VCaP (cell line): Measurements from ENCODE around the gene PCK2.

ENCODE experiments used
- H3K27ac ChIP-seq: fragments of 450-650 bp; 2 replicates; pipeline ENCODE4 v1.5.1; 2017
- TF ChIP-seq, protein P1 (sequence below): fragments of 450-650 bp; conservative IDR thresholded peaks from 2 replicates; pipeline ENCODE4 v1.5.1; 2017; ENCODE audit warnings: mild to moderate bottlenecking, moderate library complexity

The PCK2 gene

DNA sequence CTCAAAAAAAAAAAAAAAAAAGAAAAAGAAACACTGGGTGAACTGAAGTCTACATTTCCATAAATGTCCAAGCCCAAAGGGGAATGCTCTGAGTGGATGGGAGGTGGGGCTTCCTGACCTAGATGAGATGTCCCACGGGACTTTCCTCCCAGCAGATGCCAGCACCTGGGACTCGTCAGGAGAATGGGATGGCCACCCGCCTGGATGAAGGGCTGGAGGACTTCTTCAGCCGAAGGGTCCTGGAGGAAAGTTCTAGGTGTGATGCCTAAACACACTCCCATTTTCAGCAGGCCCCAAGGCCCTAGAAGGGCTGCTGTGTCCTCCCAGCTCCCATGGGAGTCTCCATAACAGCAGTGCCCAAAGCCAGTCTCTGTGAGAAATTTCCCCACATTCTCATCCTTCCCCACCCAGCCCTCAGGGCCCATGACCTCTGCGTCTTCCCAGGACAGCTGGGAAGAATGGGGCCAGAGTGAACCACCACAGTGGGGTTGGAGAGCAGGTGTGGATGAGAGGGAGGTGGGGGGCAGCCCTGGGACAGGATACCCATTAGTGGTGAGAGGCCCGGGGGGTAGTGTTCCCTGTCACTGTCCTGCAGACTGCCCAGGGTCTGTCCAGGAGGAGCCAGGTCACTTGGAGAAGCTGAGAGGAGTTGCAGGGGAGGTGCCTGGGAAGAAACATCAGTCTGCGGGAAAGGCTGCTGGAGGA, 29.9 kb upstream of the PCK2 start:
- TF ChIP-seq, protein P1, sequence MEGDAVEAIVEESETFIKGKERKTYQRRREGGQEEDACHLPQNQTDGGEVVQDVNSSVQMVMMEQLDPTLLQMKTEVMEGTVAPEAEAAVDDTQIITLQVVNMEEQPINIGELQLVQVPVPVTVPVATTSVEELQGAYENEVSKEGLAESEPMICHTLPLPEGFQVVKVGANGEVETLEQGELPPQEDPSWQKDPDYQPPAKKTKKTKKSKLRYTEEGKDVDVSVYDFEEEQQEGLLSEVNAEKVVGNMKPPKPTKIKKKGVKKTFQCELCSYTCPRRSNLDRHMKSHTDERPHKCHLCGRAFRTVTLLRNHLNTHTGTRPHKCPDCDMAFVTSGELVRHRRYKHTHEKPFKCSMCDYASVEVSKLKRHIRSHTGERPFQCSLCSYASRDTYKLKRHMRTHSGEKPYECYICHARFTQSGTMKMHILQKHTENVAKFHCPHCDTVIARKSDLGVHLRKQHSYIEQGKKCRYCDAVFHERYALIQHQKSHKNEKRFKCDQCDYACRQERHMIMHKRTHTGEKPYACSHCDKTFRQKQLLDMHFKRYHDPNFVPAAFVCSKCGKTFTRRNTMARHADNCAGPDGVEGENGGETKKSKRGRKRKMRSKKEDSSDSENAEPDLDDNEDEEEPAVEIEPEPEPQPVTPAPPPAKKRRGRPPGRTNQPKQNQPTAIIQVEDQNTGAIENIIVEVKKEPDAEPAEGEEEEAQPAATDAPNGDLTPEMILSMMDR, result no peak

GRCh38 chr14:24064856-24065255, 29.3 kb upstream of the PCK2 start:
- TF ChIP-seq, protein P1, result no peak
- no peak overlapping the region for H3K27ac ChIP-seq

More for the DNA sequence above, 29.9 kb upstream of the PCK2 start:
- no peak overlapping the region for H3K27ac ChIP-seq

DNA sequence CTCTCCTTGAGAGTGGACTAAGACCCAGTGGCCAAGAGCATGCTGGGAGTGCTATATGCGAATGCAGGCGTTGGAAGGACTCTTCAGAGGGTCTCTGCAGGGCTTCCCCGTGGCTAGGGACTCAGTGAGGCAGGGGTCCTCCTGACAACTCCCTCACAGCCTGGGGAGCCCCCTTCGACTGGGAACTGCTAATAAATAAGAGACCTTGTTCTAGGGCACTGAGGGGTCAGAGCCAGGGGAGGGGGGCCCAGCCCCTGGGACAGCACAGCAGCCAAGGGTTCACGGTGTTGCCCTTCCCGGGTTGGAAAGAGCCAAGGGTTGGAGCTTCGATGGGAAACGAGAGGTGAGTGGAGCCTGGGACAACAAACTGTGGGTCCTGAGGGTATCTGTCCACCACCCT, 28.7 kb upstream of the PCK2 start:
- H3K27ac ChIP-seq, result no peak overlapping the region
- TF ChIP-seq, protein P1, result no peak

DNA sequence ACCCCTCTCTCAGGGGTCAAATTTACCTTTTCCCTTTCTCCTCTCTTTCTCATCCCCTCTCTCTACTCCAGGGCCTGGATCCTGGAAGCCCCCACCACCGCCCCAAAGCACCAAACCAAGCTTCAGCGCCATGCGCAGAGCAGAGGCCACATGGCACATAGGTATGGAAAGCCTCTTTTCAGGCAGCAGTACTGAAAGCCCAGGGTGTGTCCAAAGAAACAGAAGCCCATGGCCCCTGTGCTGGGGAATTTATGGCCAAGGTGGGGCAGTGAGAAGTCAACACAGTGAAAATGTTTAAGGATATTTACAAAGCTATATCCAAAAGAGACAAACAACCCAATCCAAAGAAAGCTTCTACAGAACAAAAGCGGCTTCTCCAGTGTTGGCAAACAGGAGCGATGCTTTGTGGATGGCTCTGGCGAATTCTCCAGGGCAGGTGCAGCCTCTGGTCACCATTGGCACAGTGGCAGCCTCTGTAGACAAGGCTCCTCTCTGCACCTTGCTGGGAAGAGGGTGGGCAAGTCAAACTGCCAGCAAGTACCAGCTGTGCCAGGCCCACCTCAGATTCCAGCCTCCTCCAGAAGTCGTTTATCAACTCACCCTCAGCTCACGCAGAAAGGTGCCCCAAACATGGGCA, 27.5 kb upstream of the PCK2 start:
- TF ChIP-seq, protein P1, result no peak

DNA sequence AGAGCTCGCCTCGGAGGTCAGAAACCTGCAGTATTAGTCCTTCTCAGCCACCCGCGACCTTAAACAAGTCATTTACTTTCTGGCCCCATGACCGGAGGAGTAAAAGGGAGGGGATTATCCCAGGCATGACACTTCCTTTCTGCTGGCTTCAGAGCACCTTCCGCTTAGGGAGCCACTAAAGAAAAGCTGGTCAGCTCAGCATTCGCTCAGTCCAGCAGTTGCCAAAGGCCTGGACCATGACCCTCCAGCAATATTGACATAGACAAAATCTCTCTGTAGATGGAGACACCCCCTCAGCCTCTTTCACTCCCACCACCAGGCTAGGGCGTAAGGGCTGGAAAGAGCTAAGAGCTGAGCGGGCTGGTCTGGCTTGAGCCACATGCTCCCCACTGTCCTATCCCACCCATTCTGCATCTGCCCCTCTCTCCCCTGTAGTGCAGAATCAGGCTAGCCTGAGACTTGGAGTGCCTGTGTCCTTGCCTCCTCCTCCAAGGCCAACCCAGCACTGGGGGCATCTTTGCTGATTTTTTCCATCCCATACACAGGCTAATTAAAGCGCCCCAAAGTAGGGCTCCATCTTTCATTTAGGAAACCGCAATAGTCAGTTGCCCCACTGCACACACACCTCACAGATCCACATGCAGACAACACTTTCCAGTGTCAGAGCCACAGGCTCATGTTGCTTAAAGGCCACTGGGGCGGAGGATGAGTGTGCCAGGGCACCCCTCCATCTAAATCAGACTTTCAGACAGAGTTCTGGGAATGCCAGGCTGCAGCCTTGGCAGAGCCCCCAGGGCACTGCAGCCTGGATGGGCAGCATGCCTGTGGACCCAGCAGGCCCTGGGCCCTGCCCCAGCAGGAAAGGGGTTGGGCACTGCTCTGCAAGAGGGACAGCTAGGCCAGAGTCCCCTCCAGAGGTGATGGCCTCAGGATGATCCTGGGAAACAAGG, 26.7 kb upstream of the PCK2 start:
- TF ChIP-seq, protein P1, result no peak
- no peak overlapping the region for H3K27ac ChIP-seq

More for the DNA sequence above, 27.5 kb upstream of the PCK2 start:
- H3K27ac ChIP-seq, result no peak overlapping the region

- TF ChIP-seq, protein P1, result no peak
- no peak overlapping the region for H3K27ac ChIP-seq
Measured at GRCh38 chr14:24068711-24069410, 25.2 kb upstream of the PCK2 start.
